ENCODE measurements around the gene PTP4A2. TPM values are rescaled to one million over a fixed set of nuclear protein-coding genes. Genes with fewer than 3 reads are reported as not detected.

Gene PTP4A2
- polyA plus RNA-seq, 3 donors = 227 to 501 (median 294) TPM

GRCh38 chr1:31912839-31913239, 25.3 kb downstream of the PTP4A2 start:
- no CpG with 5 or more reads among the region's 1 CpG for WGBS (ENCODE audit: insufficient coverage)
- H3K79me2 ChIP-seq (ENCODE audit: insufficient read depth, low read length) = peaks cover 93% of the 10 kb centered on the region
- DNase-seq = no peak
- H3K4me3 Mint-ChIP-seq = no peak overlapping the region
- H3K4me1 Mint-ChIP-seq = peaks cover 37% of the 10 kb centered on the region
- no peaks in the 10 kb centered on the region for H3K9me3 ChIP-seq (replicated peaks in 1 of 2; ENCODE audit: control insufficient read depth in 1 of 2, insufficient read depth in 1 of 2, low read length in 2 of 2)
- H3K27ac ChIP-seq (ENCODE audit: low read depth in 1 of 2, low read length in 2 of 2) = peak overlapping the region in 1 of 2 donors; percentile 0
- H3K36me3 ChIP-seq (replicated peaks in 1 of 2; ENCODE audit: control insufficient read depth in 1 of 2, insufficient read depth in 2 of 2, low read length in 2 of 2) = peaks cover 71 to 94% of the 10 kb centered on the region in 2 donors
- peaks cover 98% of the 10 kb centered on the region for H4K20me1 ChIP-seq (ENCODE audit: insufficient read depth, low read length)
- H3K9me3 Mint-ChIP-seq = peaks cover 0 to 4% (median 0%) of the 10 kb centered on the region in 7 donors
- H3K9ac ChIP-seq (ENCODE audit: insufficient read depth, low read length, poor library complexity, severe bottlenecking) = no peak overlapping the region
- no peak for TF ChIP-seq CTCF (IDR thresholded peaks at IDR 0.05)
- no peaks in the 10 kb centered on the region for H3K27me3 ChIP-seq (ENCODE audit: control insufficient read depth in 2 of 2, insufficient read depth in 2 of 2, low read length in 2 of 2)
- no peak overlapping the region for H3K4me3 ChIP-seq (replicated peaks in 1 of 3; ENCODE audit: low read depth in 2 of 3, low read length in 3 of 3)
- peaks cover 16 to 29% of the 10 kb centered on the region in 2 donors for H3K4me1 ChIP-seq (ENCODE audit: control insufficient read depth in 1 of 2, insufficient read depth in 2 of 2, low read length in 2 of 2)
- H2AFZ ChIP-seq (ENCODE audit: insufficient read depth, low read depth, low read length, poor library complexity, severe bottlenecking) = no peak overlapping the region
- H3K27me3 Mint-ChIP-seq (ENCODE audit: low read depth in 3 of 3) = no peaks in the 10 kb centered on the region
- H3K36me3 Mint-ChIP-seq = peaks cover 72 to 95% of the 10 kb centered on the region in 2 donors
- intact Hi-C loops (cut with micrococcal nuclease) = loop anchor here in 1 of 2 donors (2.0 kb wide), 1 partner anchor 52 kb away; no protein-coding TSS in a partner anchor
- peak overlapping the region in 3 of 7 donors; percentile 16 to 73 (median 58) for H3K27ac Mint-ChIP-seq
- H3K4me2 ChIP-seq (replicated peaks; ENCODE audit: extremely low read depth, low read length, poor library complexity, severe bottlenecking) = no peak overlapping the region

GRCh38 chr1:31911994-31912780, 26.0 kb downstream of the PTP4A2 start:
- Histone ChIP-seq H3K4me3 (replicated peaks in 1 of 3; ENCODE audit: low read depth in 2 of 3, low read length in 3 of 3) (no peak overlapping the region), H3K27ac (ENCODE audit: low read depth in 1 of 2, low read length in 2 of 2) (peak overlapping the region in 1 of 2 donors; percentile 2), H3K36me3 (replicated peaks in 1 of 2; ENCODE audit: control insufficient read depth in 1 of 2, insufficient read depth in 2 of 2, low read length in 2 of 2) (peaks cover 72 to 94% of the 10 kb centered on the region in 2 donors), H4K20me1 (ENCODE audit: insufficient read depth, low read length) (peaks cover 98% of the 10 kb centered on the region), H3K79me2 (ENCODE audit: insufficient read depth, low read length) (peaks cover 93% of the 10 kb centered on the region), H3K27me3 (ENCODE audit: control insufficient read depth in 2 of 2, insufficient read depth in 2 of 2, low read length in 2 of 2) (no peaks in the 10 kb centered on the region), H2AFZ (ENCODE audit: insufficient read depth, low read depth, low read length, poor library complexity, severe bottlenecking) (no peak overlapping the region), H3K4me2 (replicated peaks; ENCODE audit: extremely low read depth, low read length, poor library complexity, severe bottlenecking) (no peak overlapping the region), H3K9ac (ENCODE audit: insufficient read depth, low read length, poor library complexity, severe bottlenecking) (no peak overlapping the region), H3K9me3 (replicated peaks in 1 of 2; ENCODE audit: control insufficient read depth in 1 of 2, insufficient read depth in 1 of 2, low read length in 2 of 2) (no peaks in the 10 kb centered on the region), H3K4me1 (ENCODE audit: control insufficient read depth in 1 of 2, insufficient read depth in 2 of 2, low read length in 2 of 2) (peaks cover 16 to 32% of the 10 kb centered on the region in 2 donors)
- peaks cover 35% of the 10 kb centered on the region for H3K4me1 Mint-ChIP-seq
- no peak overlapping the region for H3K4me3 Mint-ChIP-seq
- H3K36me3 Mint-ChIP-seq = peaks cover 76 to 95% of the 10 kb centered on the region in 2 donors
- intact Hi-C loops (cut with micrococcal nuclease) = loop anchor here in 1 of 2 donors (2.0 kb wide), 1 partner anchor 53 kb away; no protein-coding TSS in a partner anchor
- peak overlapping the region in 6 of 7 donors; percentile 14 to 85 (median 43) for H3K27ac Mint-ChIP-seq
- H3K27me3 Mint-ChIP-seq (ENCODE audit: low read depth in 3 of 3) = no peaks in the 10 kb centered on the region
- no peak for TF ChIP-seq CTCF (IDR thresholded peaks at IDR 0.05)
- DNase-seq = no peak
- H3K9me3 Mint-ChIP-seq = peaks cover 0 to 4% (median 0%) of the 10 kb centered on the region in 7 donors
- WGBS (ENCODE audit: insufficient coverage) = no CpG with 5 or more reads among the region's 2 CpGs

Data from CD14-positive monocyte (primary cell).